HepG2 (cell line): ENCODE data around the gene IGFBP7. TPM values are rescaled to one million over a fixed set of nuclear protein-coding genes. Genes with fewer than 3 reads are reported as not detected.

Source experiments
- FOXJ3 ChIP-seq: sonication (generic); formaldehyde crosslinking; IDR thresholded peaks from 2 replicates; pipeline ENCODE4 v1.4.0; 2020; ENCODE audit warnings: missing genetic modification reagents, mild to moderate bottlenecking, borderline replicate concordance
- JUNB ChIP-seq: sonication (generic); formaldehyde crosslinking; IDR thresholded peaks from 2 replicates; pipeline ENCODE4 v1.8.0; 2022; ENCODE audit warnings: missing genetic modification reagents, mild to moderate bottlenecking, borderline replicate concordance
- NFATC3 ChIP-seq: sonication (generic); formaldehyde crosslinking; IDR thresholded peaks from 2 replicates; pipeline ENCODE4 v1.5.1; 2020; ENCODE audit warnings: mild to moderate bottlenecking, missing genetic modification reagents
- RXRB ChIP-seq: IDR thresholded peaks from 2 replicates; pipeline ENCODE4 v1.6.1; 2016; ENCODE audit warnings: borderline replicate concordance, missing genetic modification reagents, missing compliant biosample characterization
- TFDP1 ChIP-seq: IDR thresholded peaks from 2 replicates; pipeline ENCODE4 v1.6.1; 2016; ENCODE audit warnings: missing compliant biosample characterization, missing genetic modification reagents, borderline replicate concordance
- ZNF557 ChIP-seq: sonication (generic); formaldehyde crosslinking; IDR thresholded peaks from 2 replicates; pipeline ENCODE4 v1.4.0; 2020; ENCODE audit warnings: missing genetic modification reagents
- ZXDC ChIP-seq: sonication (generic); formaldehyde crosslinking; IDR thresholded peaks from 2 replicates; pipeline ENCODE4 v1.5.0; 2020; ENCODE audit warnings: mild to moderate bottlenecking, missing genetic modification reagents
- polyA plus RNA-seq, 8 experiments: library from polyadenylated mRNA; depleted of rRNA in 3 of 8; stranded (reverse) in 7 of 8; unstranded in 1 of 8; fragments of >200 nt; fragmentation: Illumina TruSeq in 4 of 8; extraction: Trizol in 4 of 8; gene quantifications; 2 replicates each; pipeline versions ENCODE4 v1.2.1 to v1.2.3, GENCODE V29; 2011 to 2016; ENCODE audit warnings: low read depth in 4 of 8, missing spikeins in 1 of 8, mixed read lengths in 1 of 8; ENCODE audit not compliant: insufficient read depth in 1 of 8
- total RNA-seq, 5 experiments: library from RNA; depleted of rRNA; stranded (reverse); fragments of >200 nt; fragmentation: Illumina TruSeq; extraction: Trizol; gene quantifications; 2 replicates each; pipeline ENCODE4 v1.2.3, GENCODE V29; 2016; ENCODE audit warnings: low read depth in 1 of 5
- TF ChIP-seq, protein P1 (sequence below): sonication (generic); formaldehyde crosslinking; IDR thresholded peaks from 2 replicates; pipeline ENCODE4 v1.4.0; 2020; ENCODE audit warnings: missing genetic modification reagents
- TF ChIP-seq, protein P2 (sequence below): fragments of 450-650 bp; IDR thresholded peaks from 2 replicates; pipeline ENCODE4 v1.6.1; 2017; ENCODE audit warnings: mild to moderate bottlenecking
- TF ChIP-seq, protein P3 (sequence below): sonication (generic); formaldehyde crosslinking; IDR thresholded peaks from 2 replicates; pipeline ENCODE4 v1.5.0; 2020; ENCODE audit warnings: mild to moderate bottlenecking, low read depth, missing genetic modification reagents, borderline replicate concordance

Gene IGFBP7
- total and polyA plus RNA-seq, 2 of the 13 experiments (the other 11 are each of a cell fraction or from before 2014, with no cell fraction given) = 1.1 to 1.3 TPM

DNA sequence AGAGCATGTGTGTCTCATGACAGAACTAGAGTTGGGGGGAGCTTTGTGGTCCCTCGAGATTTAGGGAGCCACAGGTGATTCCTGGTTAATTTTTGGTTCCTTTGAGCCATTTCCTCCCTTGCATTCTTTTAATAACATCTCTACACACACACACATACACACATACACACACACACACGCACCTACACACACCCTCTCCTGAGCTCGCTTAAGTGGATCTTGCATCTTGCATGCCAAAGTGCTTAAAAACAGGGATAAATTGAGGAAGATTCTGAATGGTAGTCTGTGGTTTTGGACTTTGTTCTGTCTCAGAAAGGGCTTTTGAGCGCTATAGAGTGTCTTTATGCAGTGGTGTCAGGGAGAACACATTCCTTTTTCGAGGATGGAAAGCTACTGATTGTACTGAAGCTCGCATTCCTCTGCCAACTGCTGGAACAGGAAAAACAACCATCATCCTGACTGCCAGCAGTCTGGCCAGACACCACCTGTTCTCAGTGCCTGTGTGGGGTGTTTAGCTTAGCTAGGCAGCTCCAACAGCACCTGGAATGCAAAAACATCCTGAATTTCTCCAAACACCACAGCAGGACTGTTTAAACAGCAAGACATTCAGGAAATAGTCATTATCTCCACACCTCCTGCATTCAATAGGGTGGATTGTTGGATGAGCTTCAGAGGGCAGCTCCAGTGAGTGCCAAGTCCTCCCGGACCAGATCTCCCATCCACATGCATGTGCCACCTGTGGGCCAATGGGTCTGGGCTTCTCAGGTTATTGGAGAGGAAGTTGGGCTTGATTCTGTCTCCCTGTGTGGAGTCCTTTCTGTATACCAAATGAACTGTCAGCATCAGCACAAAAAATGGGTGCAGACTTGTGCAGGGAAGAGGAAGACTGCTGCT lies 21.9 kb upstream of the IGFBP7 start (continued):
- TF ChIP-seq, protein P1, sequence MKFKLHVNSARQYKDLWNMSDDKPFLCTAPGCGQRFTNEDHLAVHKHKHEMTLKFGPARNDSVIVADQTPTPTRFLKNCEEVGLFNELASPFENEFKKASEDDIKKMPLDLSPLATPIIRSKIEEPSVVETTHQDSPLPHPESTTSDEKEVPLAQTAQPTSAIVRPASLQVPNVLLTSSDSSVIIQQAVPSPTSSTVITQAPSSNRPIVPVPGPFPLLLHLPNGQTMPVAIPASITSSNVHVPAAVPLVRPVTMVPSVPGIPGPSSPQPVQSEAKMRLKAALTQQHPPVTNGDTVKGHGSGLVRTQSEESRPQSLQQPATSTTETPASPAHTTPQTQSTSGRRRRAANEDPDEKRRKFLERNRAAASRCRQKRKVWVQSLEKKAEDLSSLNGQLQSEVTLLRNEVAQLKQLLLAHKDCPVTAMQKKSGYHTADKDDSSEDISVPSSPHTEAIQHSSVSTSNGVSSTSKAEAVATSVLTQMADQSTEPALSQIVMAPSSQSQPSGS (CRISPR knock-in tag) = no peak
- TF ChIP-seq RXRB = no peak
- no peak for TF ChIP-seq TFDP1 (CRISPR knock-in tag)
- no peak for TF ChIP-seq JUNB (CRISPR knock-in tag)
- TF ChIP-seq, protein P2, sequence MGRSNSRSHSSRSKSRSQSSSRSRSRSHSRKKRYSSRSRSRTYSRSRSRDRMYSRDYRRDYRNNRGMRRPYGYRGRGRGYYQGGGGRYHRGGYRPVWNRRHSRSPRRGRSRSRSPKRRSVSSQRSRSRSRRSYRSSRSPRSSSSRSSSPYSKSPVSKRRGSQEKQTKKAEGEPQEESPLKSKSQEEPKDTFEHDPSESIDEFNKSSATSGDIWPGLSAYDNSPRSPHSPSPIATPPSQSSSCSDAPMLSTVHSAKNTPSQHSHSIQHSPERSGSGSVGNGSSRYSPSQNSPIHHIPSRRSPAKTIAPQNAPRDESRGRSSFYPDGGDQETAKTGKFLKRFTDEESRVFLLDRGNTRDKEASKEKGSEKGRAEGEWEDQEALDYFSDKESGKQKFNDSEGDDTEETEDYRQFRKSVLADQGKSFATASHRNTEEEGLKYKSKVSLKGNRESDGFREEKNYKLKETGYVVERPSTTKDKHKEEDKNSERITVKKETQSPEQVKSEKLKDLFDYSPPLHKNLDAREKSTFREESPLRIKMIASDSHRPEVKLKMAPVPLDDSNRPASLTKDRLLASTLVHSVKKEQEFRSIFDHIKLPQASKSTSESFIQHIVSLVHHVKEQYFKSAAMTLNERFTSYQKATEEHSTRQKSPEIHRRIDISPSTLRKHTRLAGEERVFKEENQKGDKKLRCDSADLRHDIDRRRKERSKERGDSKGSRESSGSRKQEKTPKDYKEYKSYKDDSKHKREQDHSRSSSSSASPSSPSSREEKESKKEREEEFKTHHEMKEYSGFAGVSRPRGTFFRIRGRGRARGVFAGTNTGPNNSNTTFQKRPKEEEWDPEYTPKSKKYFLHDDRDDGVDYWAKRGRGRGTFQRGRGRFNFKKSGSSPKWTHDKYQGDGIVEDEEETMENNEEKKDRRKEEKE = no peak
- TF ChIP-seq FOXJ3 (CRISPR knock-in tag) = no peak
- TF ChIP-seq ZXDC (CRISPR knock-in tag) = no peak
- no peak for TF ChIP-seq ZNF557 (CRISPR knock-in tag)
- TF ChIP-seq, protein P3, sequence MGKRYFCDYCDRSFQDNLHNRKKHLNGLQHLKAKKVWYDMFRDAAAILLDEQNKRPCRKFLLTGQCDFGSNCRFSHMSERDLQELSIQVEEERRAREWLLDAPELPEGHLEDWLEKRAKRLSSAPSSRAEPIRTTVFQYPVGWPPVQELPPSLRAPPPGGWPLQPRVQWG = no peak
- TF ChIP-seq NFATC3 (CRISPR knock-in tag) = no peak
